GM12891 (cell line): ENCODE measurements around the gene OR1L4.

Experiments
- POLR2A ChIP-seq: IDR thresholded peaks from 2 replicates; pipeline ENCODE4 v1.6.1; 2011; ENCODE audit warnings: low read depth, low read length, control low read depth
- POLR2AphosphoS5 ChIP-seq: IDR thresholded peaks from 2 replicates; pipeline ENCODE4 v1.6.1; 2011; ENCODE audit warnings: low read depth, low read length, control low read depth
- POU2F2 ChIP-seq: IDR thresholded peaks from 2 replicates; pipeline ENCODE4 v1.6.1; 2011; ENCODE audit warnings: low read depth, mild to moderate bottlenecking, control low read depth, low read length, moderate library complexity
- TAF1 ChIP-seq: IDR thresholded peaks from 2 replicates; pipeline ENCODE4 v1.6.1; 2011; ENCODE audit warnings: low read depth, low read length, control low read depth

DNA sequence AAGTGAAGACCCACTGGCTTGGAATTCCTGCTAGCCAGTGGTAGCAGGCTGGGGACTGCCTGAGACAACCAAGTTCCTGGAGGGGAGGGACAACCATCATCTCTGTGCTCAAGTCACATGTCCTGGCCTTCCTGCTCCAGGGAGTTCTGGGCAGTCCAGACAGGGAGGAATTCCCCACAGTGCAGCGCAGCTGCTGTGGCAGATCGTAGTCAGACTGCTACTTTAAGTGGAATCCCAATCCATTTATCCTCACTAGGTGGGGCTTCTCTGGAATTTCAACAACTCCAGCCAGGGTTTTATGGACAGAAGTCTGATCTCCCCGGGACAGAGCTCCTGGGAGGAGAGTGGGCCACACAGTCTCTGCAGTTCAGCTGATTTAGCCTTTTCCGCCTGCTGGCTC lies 44.0 kb downstream of the OR1L4 start:
- no peak for TF ChIP-seq TAF1
- TF ChIP-seq POLR2A = no peak
- no peak for TF ChIP-seq POU2F2
- TF ChIP-seq POLR2AphosphoS5 = no peak
